IMR-90 (cell line): ENCODE data around the gene PERM1.

Source experiments
- BHLHE40 ChIP-seq: fragments of 150-350 bp; IDR thresholded peaks from 2 replicates; pipeline ENCODE4 v1.6.1; 2016; ENCODE audit warnings: mild to moderate bottlenecking, low read depth, low read length
- CEBPB ChIP-seq: IDR thresholded peaks from 2 replicates; pipeline ENCODE4 v1.6.1; 2012; ENCODE audit warnings: low read depth, low read length, improper control_type of control experiment
- CTCF ChIP-seq: conservative IDR thresholded peaks from 2 replicates; pipeline ENCODE4 v1.5.1; 2012; ENCODE audit warnings: mild to moderate bottlenecking, low read depth, low read length, improper control_type of control experiment
- MAZ ChIP-seq: IDR thresholded peaks from 2 replicates; pipeline ENCODE4 v1.6.1; 2012; ENCODE audit warnings: low read depth, mild to moderate bottlenecking, low read length, improper control_type of control experiment, moderate library complexity, borderline replicate concordance
- MXI1 ChIP-seq: IDR thresholded peaks from 2 replicates; pipeline ENCODE4 v1.6.1; 2012; ENCODE audit warnings: low read depth, mild to moderate bottlenecking, low read length, moderate library complexity, borderline replicate concordance
- NFE2L2 ChIP-seq: fragments of 150-350 bp; IDR thresholded peaks from 2 replicates; pipeline ENCODE4 v1.6.1; 2016; ENCODE audit warnings: low read depth, mild to moderate bottlenecking, low read length
- POLR2A ChIP-seq: IDR thresholded peaks from 2 replicates; pipeline ENCODE4 v1.6.1; 2012; ENCODE audit warnings: mild to moderate bottlenecking, low read depth, low read length
- RCOR1 ChIP-seq: IDR thresholded peaks from 2 replicates; pipeline ENCODE4 v1.6.1; 2012; ENCODE audit warnings: mild to moderate bottlenecking, low read length, improper control_type of control experiment; ENCODE audit not compliant: insufficient replicate concordance
- USF2 ChIP-seq: fragments of 150-350 bp; IDR thresholded peaks from 2 replicates; pipeline ENCODE4 v1.6.1; 2017; ENCODE audit warnings: mild to moderate bottlenecking, antibody characterized with exemption, low read length, low read depth

- TF ChIP-seq CTCF (no peak), RCOR1 (no peak), POLR2A (no peak), MAZ (no peak), CEBPB (no peak), BHLHE40 (no peak), MXI1 (no peak), NFE2L2 (no peak), USF2 (no peak)
These were observed 42.4 kb upstream of the PERM1 start for GRCh38 chr1:1024149-1024770.
